Measurements from ENCODE around the gene AHI1.

The AHI1 gene

DNA sequence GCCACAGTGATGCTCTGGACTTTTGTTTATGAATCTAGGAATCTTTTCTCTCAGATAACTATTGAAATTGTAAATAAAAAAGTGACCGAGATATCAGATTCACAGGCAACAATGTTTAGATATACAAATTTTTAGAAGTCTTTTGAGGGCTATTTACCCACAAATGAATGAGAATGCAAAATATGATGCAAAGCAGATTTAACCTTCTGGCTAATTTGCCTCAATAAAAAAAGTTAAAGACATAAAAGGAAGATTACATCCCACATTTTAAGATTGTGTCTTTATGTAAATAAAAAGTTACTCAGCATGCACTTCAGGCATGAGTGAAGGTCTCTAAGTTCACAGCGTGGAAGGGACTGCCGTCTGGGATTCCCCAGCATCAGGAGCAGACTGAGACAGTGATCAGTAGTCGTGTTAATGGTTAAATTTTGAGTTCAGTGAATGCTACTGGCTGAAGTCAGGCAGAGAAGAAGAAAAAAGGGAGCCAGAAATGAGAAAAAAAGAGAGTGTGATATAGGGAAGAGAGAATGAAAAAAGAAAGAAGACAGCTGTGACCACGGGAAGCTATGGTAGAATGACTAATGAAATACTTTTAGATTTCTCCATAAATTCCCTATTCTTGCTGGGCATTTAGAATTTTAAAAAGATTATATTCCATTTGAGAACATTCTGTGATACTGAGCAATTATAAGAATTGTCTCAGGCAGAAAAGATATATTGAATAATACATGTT is 222.8 kb downstream of the AHI1 start:
- Mint-ChIP-seq H3K9me3 (no peaks in the 10 kb centered on the region), H3K27ac (no peak overlapping the region), H3K27me3 (peaks cover 17 to 37% of the 10 kb centered on the region in 2 donors), H3K36me3 (ENCODE audit: insufficient read depth) (peaks cover 4% of the 10 kb centered on the region), H3K4me3 (no peak overlapping the region), H3K4me1 (ENCODE audit: low read depth in 2 of 2) (no peaks in the 10 kb centered on the region)
- DNase-seq (no peak), ATAC-seq (replicated peaks) (no peak)

DNA sequence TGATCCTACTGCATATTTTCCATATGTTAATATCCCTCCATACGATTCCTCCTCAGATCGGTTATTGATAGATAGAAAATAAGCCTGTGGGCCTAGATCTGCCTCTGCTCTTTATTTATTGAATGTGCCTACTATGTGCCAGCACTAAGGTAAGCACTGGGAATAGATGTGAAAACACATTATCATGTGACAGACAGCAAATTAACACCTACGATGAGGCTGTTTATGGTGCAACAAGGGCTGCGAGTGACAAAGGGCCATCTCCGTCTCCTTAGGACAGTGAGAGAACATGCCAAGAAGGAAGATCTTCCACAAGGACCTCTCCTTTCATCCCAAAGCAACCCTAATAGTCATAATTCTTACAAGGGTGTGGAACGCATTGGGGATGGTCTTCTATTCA is 225.9 kb downstream of the AHI1 start:
- H3K4me3 Mint-ChIP-seq = no peak overlapping the region
- H3K27ac Mint-ChIP-seq = no peak overlapping the region
- ATAC-seq (replicated peaks) = no peak
- H3K9me3 Mint-ChIP-seq = no peaks in the 10 kb centered on the region
- no peak for DNase-seq
- peaks cover 17 to 33% of the 10 kb centered on the region in 2 donors for H3K27me3 Mint-ChIP-seq
- no peaks in the 10 kb centered on the region for H3K4me1 Mint-ChIP-seq (ENCODE audit: low read depth in 2 of 2)
- peaks cover 4% of the 10 kb centered on the region for H3K36me3 Mint-ChIP-seq (ENCODE audit: insufficient read depth)

DNA sequence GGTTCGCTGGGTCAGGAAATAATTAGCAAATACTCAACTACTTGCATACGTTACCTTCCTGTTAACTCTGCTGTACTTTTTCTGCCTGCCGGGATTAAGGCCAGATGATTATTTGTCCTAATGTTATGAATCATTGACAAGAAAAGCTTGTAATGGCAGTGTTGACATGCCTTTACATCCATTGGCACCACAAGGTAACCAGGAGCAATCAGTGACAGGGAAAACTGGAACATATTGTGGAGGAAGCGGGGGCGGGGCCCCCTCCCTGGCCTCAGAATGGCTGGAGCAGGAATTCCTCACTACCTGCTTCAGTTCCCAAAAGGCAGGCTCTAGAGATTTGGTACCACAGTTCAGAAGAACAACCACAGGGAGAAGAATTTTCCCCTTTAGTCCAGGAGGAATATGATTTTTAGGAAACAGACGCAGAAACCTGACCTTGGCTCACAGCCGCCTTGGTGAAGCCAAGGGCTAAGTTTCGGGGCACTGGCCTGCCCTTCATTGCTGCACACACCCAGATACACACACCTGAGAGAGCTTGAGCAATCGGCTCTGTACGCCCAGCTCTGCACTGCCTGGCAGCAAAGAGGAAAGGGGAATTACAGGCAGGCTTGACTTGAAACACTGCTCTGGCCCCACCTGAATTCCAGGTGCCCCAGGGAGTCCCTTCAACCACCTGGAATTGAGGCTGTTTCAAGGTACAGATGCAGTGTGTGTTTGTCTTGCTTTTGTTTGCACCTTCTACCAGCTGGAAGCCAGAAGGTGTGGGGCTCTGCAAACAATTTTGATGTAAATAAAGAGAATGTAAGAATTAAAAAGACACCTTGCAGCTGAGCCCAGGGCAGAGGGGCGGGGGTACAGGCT is 226.6 kb downstream of the AHI1 start:
- ATAC-seq (replicated peaks) (no peak), DNase-seq (no peak)
- Mint-ChIP-seq H3K36me3 (ENCODE audit: insufficient read depth) (peaks cover 4% of the 10 kb centered on the region), H3K4me1 (ENCODE audit: low read depth in 2 of 2) (no peaks in the 10 kb centered on the region), H3K27ac (no peak overlapping the region), H3K4me3 (no peak overlapping the region), H3K27me3 (peaks cover 14 to 26% of the 10 kb centered on the region in 2 donors), H3K9me3 (no peaks in the 10 kb centered on the region)

DNA sequence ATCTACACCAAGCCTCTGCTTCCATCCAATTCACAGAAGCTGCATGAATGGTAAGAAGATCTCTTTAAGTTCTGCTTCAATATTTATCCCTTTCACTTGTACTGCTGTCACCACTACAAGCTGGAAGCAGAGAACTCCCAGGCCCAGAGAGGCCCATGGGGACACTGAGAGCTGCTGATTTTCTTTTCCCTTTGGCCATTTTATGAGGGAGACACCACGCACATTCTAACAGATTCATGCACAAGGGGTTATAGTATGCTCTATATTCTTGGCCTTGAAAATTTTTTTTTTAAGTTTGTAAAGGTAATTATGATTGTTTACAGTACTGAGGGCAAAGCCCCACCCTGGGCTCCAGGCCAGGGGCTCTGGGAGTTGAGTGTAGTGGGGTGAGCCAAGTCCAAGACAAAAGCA is 228.1 kb downstream of the AHI1 start:
- Mint-ChIP-seq H3K9me3 (no peaks in the 10 kb centered on the region), H3K36me3 (ENCODE audit: insufficient read depth) (peaks cover 4% of the 10 kb centered on the region), H3K27ac (no peak overlapping the region), H3K4me3 (no peak overlapping the region), H3K4me1 (ENCODE audit: low read depth in 2 of 2) (no peaks in the 10 kb centered on the region), H3K27me3 (peaks cover 0 to 12% of the 10 kb centered on the region in 2 donors)
- DNase-seq = no peak
- no peak for ATAC-seq (replicated peaks)

DNA sequence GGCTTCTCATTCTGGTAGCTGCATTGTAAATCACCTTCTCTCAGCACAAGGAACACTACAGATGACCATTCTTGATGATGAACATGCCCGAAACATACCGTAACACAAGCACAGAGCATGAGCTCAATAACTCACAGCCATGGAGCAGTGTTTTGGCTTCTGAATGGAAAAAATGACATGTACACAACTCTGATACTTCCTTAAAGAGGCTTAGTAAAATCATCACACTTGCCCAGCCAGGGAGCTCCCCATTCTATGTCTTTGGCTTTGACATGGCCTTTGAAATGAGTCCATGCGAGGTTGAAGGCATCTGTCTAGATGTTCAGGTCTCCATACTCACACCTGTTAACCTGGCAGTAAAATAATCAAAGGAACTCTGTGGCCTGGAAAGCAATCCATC is 228.8 kb downstream of the AHI1 start:
- Mint-ChIP-seq H3K27me3 (peaks cover 0 to 10% of the 10 kb centered on the region in 2 donors), H3K9me3 (no peaks in the 10 kb centered on the region), H3K27ac (no peak overlapping the region), H3K4me3 (no peak overlapping the region), H3K4me1 (ENCODE audit: low read depth in 2 of 2) (no peaks in the 10 kb centered on the region), H3K36me3 (ENCODE audit: insufficient read depth) (peaks cover 4% of the 10 kb centered on the region)
- ATAC-seq (replicated peaks) = no peak
- no peak for DNase-seq

DNA sequence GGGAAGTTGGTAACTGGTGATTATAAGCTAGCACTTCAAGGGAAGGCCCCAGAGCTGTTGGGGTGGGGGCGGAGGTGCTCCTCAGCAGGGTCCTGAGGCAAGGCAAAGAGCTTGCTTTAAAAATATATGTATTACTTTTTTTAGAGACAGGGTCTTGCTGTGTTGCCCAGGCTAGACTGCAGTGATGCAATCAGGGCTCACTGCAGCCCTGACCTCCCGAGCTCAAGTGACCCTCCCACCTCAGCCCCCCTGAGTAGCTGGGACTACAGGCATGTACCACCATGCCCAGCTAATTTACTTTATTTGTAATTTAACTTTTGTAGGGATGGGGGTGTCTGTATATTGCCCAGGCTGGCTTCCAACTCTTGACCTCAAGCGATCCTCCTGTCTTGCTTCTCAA is 229.3 kb downstream of the AHI1 start:
- DNase-seq (no peak), ATAC-seq (replicated peaks) (no peak)
- Mint-ChIP-seq H3K4me1 (ENCODE audit: low read depth in 2 of 2) (no peaks in the 10 kb centered on the region), H3K36me3 (ENCODE audit: insufficient read depth) (no peaks in the 10 kb centered on the region), H3K27ac (no peak overlapping the region), H3K27me3 (peaks cover 0 to 10% of the 10 kb centered on the region in 2 donors), H3K9me3 (no peaks in the 10 kb centered on the region), H3K4me3 (no peak overlapping the region)

DNA sequence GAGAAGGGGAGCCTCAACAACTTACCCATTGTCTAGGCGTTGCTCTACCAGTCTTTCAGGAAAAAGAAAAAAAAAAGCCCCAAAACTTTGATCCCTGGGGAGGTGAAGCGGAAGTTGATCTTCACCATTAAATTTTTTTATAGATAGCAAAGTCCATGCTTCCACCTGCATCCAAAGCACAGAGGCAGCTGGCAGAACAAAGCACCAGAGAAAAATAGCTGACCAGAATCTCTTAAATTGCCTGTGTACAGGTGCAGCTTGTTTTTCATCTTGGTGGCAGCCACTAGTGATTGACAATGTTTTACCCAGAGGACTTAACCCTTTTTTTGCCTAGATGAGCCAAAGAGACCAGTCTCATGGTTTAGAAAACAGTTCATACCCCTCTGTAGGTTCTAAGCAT is 230.5 kb downstream of the AHI1 start:
- Mint-ChIP-seq H3K9me3 (no peaks in the 10 kb centered on the region), H3K27ac (no peak overlapping the region), H3K4me3 (no peak overlapping the region), H3K4me1 (ENCODE audit: low read depth in 2 of 2) (no peaks in the 10 kb centered on the region), H3K36me3 (ENCODE audit: insufficient read depth) (no peaks in the 10 kb centered on the region), H3K27me3 (peaks cover 0 to 10% of the 10 kb centered on the region in 2 donors)
- ATAC-seq (replicated peaks) = no peak
- DNase-seq = no peak

DNA sequence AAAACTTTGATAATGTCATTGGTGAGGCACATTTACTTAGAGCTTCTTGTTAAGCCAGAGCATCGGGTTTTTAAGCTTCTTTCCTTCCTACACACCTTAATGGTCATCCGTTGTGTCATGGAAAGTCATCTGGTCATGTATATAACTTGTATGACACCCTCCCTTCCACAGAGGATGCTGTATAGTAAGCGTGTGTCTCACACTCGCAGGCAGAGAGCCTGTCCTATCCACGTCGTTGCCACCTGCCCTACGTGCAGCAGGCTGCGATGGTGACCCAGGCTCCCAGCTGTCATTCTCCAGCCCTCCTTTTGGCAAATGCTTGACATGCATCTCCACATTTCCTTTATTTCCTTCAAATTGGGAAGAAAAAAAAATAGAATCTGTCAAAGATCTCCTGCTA is 230.9 kb downstream of the AHI1 start:
- DNase-seq (no peak), ATAC-seq (replicated peaks) (no peak)
- H3K9me3 Mint-ChIP-seq = no peaks in the 10 kb centered on the region
- H3K4me3 Mint-ChIP-seq = no peak overlapping the region
- H3K4me1 Mint-ChIP-seq (ENCODE audit: low read depth in 2 of 2) = no peaks in the 10 kb centered on the region
- no peak overlapping the region for H3K27ac Mint-ChIP-seq
- no peaks in the 10 kb centered on the region for H3K36me3 Mint-ChIP-seq (ENCODE audit: insufficient read depth)
- peaks cover 0 to 9% of the 10 kb centered on the region in 2 donors for H3K27me3 Mint-ChIP-seq

DNA sequence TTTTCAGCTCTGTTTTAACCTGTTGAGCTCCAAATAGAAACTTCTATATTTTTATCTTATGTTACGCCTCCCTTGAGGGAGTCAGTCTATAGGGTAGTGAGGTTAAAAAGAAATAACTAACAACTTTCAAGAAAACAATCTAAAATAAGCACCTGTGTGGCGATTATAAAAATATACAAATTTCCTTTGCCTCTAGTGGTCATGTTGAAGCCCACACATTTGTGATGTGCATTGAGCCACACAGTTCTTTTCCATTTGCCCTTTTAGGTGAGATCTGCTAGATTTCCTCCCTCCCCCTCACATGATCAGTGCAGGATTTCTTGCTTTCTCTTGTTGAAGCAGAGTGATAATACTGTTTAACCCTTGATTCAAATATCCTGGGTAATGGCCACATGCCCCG is 232.3 kb downstream of the AHI1 start:
- Mint-ChIP-seq H3K27ac (no peak overlapping the region), H3K9me3 (no peaks in the 10 kb centered on the region), H3K4me1 (ENCODE audit: low read depth in 2 of 2) (no peaks in the 10 kb centered on the region), H3K27me3 (peaks cover 0 to 1% of the 10 kb centered on the region in 2 donors), H3K36me3 (ENCODE audit: insufficient read depth) (no peaks in the 10 kb centered on the region), H3K4me3 (no peak overlapping the region)
- ATAC-seq (replicated peaks) (no peak), DNase-seq (no peak)

DNA sequence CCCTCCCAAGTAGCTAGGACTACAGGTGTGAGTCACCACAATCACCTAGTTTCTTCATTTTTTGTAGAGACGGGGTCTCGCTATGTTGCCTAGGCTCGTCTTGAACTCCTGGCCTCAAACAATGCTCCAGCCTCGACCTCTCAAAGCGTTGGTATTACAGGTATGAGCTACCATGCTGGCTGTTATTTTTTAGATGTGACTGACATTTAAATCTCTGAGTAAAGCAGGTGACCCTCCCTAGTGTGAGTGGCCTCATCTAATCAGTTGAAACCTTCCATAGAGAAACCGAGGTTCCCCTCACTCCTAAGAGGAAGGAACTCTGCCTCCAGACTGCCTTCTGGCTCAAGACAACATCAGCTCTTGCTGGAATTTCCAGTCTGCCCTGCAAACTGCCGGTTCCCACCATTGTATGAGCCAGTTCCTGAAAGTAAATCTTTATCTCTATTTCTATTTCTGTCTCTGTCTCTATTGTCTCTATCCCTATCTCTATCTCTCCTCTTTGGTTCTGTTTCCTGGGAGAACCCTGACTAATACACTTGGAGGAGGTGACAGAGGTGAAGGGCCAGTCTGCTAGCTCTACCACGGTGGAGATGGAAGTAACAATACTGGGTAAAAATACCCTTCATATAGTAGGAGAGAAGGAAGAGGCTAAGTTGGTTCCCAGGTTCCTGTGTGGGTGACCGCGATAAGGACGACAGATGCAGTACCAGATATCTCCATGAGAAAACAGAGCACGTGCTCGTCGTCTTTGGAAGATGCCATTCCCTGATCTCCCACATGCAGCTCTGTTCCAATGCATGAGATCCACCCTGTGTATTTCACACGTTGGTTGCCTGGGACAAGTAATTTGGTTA is 235.4 kb downstream of the AHI1 start:
- no peaks in the 10 kb centered on the region for H3K9me3 Mint-ChIP-seq
- no peak overlapping the region for H3K4me3 Mint-ChIP-seq
- H3K36me3 Mint-ChIP-seq (ENCODE audit: insufficient read depth) = no peaks in the 10 kb centered on the region
- no peaks in the 10 kb centered on the region for H3K4me1 Mint-ChIP-seq (ENCODE audit: low read depth in 2 of 2)
- H3K27me3 Mint-ChIP-seq = peaks cover 9 to 10% of the 10 kb centered on the region in 2 donors
- DNase-seq (no peak), ATAC-seq (replicated peaks) (no peak)
- H3K27ac Mint-ChIP-seq = no peak overlapping the region

DNA sequence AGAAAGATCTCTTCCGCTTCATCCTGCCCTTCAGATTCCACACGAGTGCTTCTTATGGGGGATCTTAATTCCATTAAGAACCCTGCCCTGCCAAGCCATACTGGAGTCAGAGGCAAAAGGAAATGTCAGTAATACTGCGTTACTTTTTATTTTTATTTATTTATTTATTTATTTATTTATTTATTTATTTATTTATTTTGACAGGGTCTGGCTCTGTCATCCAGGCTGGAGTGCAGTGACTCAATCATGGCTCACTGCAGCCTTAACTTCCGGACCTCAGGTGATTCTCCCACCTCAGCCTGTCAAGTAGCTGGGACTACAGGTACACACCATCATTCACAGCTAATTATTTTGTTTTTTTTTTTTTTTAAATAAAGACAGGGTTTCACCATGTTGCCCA is 236.9 kb downstream of the AHI1 start:
- H3K27ac Mint-ChIP-seq = no peak overlapping the region
- ATAC-seq (replicated peaks) = no peak

DNA sequence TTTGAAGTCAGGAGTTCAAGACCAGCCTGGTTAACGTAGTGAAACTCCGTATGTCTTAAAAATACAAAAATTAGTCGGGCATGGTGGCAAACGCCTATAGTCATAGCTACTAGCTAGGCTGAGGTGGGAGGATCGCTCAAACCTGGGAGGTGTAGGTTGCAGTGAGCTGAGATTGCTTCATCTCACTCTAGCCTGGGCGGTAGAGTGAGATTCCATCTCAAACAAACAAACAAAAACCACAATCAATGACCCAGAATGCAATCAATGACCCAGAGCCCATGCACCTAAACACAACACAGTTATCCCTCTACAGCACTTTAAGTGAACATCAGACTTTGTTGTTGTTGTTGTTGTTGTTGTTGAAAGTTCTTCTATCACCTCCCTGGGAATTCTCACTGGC is 238.6 kb downstream of the AHI1 start:
- Mint-ChIP-seq H3K9me3 (no peaks in the 10 kb centered on the region), H3K36me3 (ENCODE audit: insufficient read depth) (no peaks in the 10 kb centered on the region), H3K27ac (no peak overlapping the region), H3K4me1 (ENCODE audit: low read depth in 2 of 2) (no peaks in the 10 kb centered on the region), H3K27me3 (peaks cover 15 to 30% of the 10 kb centered on the region in 2 donors), H3K4me3 (no peak overlapping the region)
- no peak for ATAC-seq (replicated peaks)
- no peak for DNase-seq

More for the DNA sequence above, 236.9 kb downstream of the AHI1 start:
- Mint-ChIP-seq H3K4me1 (ENCODE audit: low read depth in 2 of 2) (no peaks in the 10 kb centered on the region), H3K4me3 (no peak overlapping the region), H3K36me3 (ENCODE audit: insufficient read depth) (no peaks in the 10 kb centered on the region), H3K27me3 (peaks cover 14 to 15% of the 10 kb centered on the region in 2 donors), H3K9me3 (no peaks in the 10 kb centered on the region)
- DNase-seq = no peak

DNA sequence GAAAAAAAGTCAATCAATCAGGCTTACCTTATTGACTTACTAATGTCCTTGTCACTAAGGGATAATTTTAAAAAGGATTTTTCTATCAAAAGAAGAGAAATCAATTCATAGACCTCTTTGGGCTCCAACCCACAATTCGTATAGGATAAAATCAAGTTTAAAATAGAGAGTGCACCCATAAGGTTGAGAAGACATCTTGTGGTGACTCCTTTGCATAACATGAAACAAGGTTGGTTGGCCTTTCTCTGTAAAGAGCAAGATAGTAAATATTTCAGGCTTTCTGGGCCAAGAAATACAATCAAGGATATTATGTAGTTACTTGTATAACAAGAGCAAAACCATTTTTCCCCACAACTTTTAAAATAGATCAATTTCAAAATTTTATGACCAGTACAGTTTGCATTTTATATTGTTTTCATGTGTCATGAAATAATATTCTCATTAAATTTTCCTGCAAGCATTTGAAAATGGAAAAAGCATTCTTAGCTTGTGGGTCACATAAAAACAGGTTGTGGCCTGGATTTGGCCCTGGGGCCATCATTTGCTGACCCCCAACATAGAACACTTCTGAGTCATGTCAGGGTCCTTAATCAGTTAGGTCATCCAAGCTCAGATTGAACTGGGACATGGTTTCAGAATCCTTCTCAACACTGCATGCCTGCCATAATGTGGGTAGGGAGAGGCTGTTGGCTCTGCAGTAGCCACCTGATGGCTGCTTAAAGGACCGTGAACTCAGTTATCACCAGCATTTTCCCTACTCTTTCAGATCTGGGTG is 239.7 kb downstream of the AHI1 start:
- H3K4me3 Mint-ChIP-seq = no peak overlapping the region
- H3K4me1 Mint-ChIP-seq (ENCODE audit: low read depth in 2 of 2) = no peaks in the 10 kb centered on the region
- peaks cover 15 to 30% of the 10 kb centered on the region in 2 donors for H3K27me3 Mint-ChIP-seq
- H3K27ac Mint-ChIP-seq = no peak overlapping the region
- DNase-seq = no peak
- no peaks in the 10 kb centered on the region for H3K9me3 Mint-ChIP-seq
- H3K36me3 Mint-ChIP-seq (ENCODE audit: insufficient read depth) = no peaks in the 10 kb centered on the region
- no peak for ATAC-seq (replicated peaks)

Data from effector memory CD8-positive, alpha-beta T cell (primary cell).